Muscle layer of colon (tissue), 2 donors: ENCODE results near the gene SPAST.
A peak's percentile ranks its signal among the peaks of the same experiment; 100 is the strongest.
"Not testable (repeated sequence)": the region's sequence is repeated elsewhere in the genome, so short reads cannot be mapped to it uniquely, and the experiment has no call there.

Experiments
- H3K27ac ChIP-seq: one replicate; pipeline ENCODE4 v1.7.0; 2013; ENCODE audit warnings: low read depth, mild to moderate bottlenecking, low read length, moderate library complexity
- H3K27me3 ChIP-seq, 2 donors: one replicate each; pipeline ENCODE4 v1.7.0; 2013; ENCODE audit warnings: low read length in 2 of 2, mild to moderate bottlenecking in 2 of 2; ENCODE audit not compliant: insufficient read depth in 2 of 2, control insufficient read depth in 1 of 2
- H3K36me3 ChIP-seq: one replicate; pipeline ENCODE4 v1.7.0; 2013; ENCODE audit warnings: mild to moderate bottlenecking, low read length; ENCODE audit not compliant: insufficient read depth
- H3K4me1 ChIP-seq: one replicate; pipeline ENCODE4 v1.7.0; 2013; ENCODE audit warnings: mild to moderate bottlenecking, low read length; ENCODE audit not compliant: insufficient read depth
- H3K4me3 ChIP-seq, 2 donors: one replicate each; pipeline ENCODE4 v1.7.0; 2013; ENCODE audit warnings: low read length in 2 of 2, low read depth in 1 of 2, mild to moderate bottlenecking in 1 of 2, moderate library complexity in 1 of 2
- H3K9ac ChIP-seq: one replicate; pipeline ENCODE4 v1.7.0; 2013; ENCODE audit warnings: low read length
- H3K9me3 ChIP-seq: one replicate; pipeline ENCODE4 v1.7.0; 2013; ENCODE audit warnings: mild to moderate bottlenecking, low read length
- donor health status: abdominal sarcoma.
- donor health status: Adenocarcinoma of cecum.

Gene SPAST

GRCh38 chr2:32063310-32064020 is at the start of gene SPAST:
SPAST (plus strand) TSS chr2:32063556; CDS start chr2:32063832, 276 bp downstream.
- Histone ChIP-seq H3K4me3 (peak within 1 kb of the TSS; percentile 34 to 83), H3K36me3 (no peaks in the 10 kb centered on the region), H3K27me3 (no peaks in the 10 kb centered on the region), H3K9ac (peak within 1 kb of the TSS; percentile 76), H3K27ac (peak within 1 kb of the TSS; percentile 53), H3K4me1 (peaks cover 14% of the 10 kb centered on the region), H3K9me3 (no peaks in the 10 kb centered on the region)

- H3K9me3 ChIP-seq, H3K4me1 ChIP-seq, H3K4me3 ChIP-seq, H3K9ac ChIP-seq, H3K27ac ChIP-seq, H3K27me3 ChIP-seq: not testable (repeated sequence)
- H3K36me3 ChIP-seq: peaks cover 15% of the 10 kb centered on the region
Measured at GRCh38 chr2:32018789-32019482, 44.4 kb upstream of the SPAST start.

- not testable (repeated sequence) for H3K4me3 ChIP-seq, H3K27ac ChIP-seq, H3K27me3 ChIP-seq, H3K9ac ChIP-seq, H3K9me3 ChIP-seq, H3K4me1 ChIP-seq
- peaks cover 11% of the 10 kb centered on the region for H3K36me3 ChIP-seq
Measured at GRCh38 chr2:32034198-32034887, 29.0 kb upstream of the SPAST start.

- Histone ChIP-seq H3K4me3 (peak within 1 kb of the TSS; percentile 82 to 85), H3K27ac (peak within 1 kb of the TSS; percentile 90), H3K9ac (peak within 1 kb of the TSS; percentile 84), H3K36me3 (peaks cover 5% of the 10 kb centered on the region), H3K27me3 (no peaks in the 10 kb centered on the region), H3K4me1 (peaks cover 6% of the 10 kb centered on the region), H3K9me3 (no peaks in the 10 kb centered on the region)
Measured at GRCh38 chr2:32039447-32040219, 23.7 kb upstream of the SPAST start, which contains the start of gene DPY30. DPY30 (minus strand) TSS chr2:32039805; CDS start chr2:32039456, 349 bp downstream.

GRCh38 chr2:32043561-32043960 is 19.8 kb upstream of the SPAST start:
- Histone ChIP-seq H3K27me3 (no peaks in the 10 kb centered on the region), H3K9ac (no peak overlapping the region), H3K9me3 (no peaks in the 10 kb centered on the region), H3K4me3 (no peak overlapping the region), H3K27ac (no peak overlapping the region), H3K36me3 (no peaks in the 10 kb centered on the region), H3K4me1 (peaks cover 6% of the 10 kb centered on the region)

- Histone ChIP-seq H3K9me3 (no peaks in the 10 kb centered on the region), H3K4me3 (no peak overlapping the region), H3K4me1 (no peaks in the 10 kb centered on the region), H3K9ac (no peak overlapping the region), H3K36me3 (no peaks in the 10 kb centered on the region), H3K27me3 (no peaks in the 10 kb centered on the region), H3K27ac (no peak overlapping the region)
Measured at GRCh38 chr2:32051836-32052439, 11.4 kb upstream of the SPAST start.

GRCh38 chr2:32054583-32054982 is 8.8 kb upstream of the SPAST start:
- H3K9ac ChIP-seq, H3K27me3 ChIP-seq, H3K27ac ChIP-seq, H3K4me3 ChIP-seq, H3K36me3 ChIP-seq, H3K4me1 ChIP-seq, H3K9me3 ChIP-seq: not testable (repeated sequence)

- Histone ChIP-seq H3K9me3 (no peaks in the 10 kb centered on the region), H3K4me1 (peaks cover 4% of the 10 kb centered on the region), H3K4me3 (no peak overlapping the region), H3K36me3 (no peaks in the 10 kb centered on the region), H3K9ac (no peak overlapping the region), H3K27me3 (no peaks in the 10 kb centered on the region), H3K27ac (no peak overlapping the region)
Measured at GRCh38 chr2:32058130-32058529, 5.2 kb upstream of the SPAST start.

- no peak overlapping the region for H3K4me3 ChIP-seq
- H3K27me3 ChIP-seq: no peaks in the 10 kb centered on the region
- no peak overlapping the region for H3K9ac ChIP-seq
- H3K4me1 ChIP-seq: peaks cover 13% of the 10 kb centered on the region
- no peaks in the 10 kb centered on the region for H3K9me3 ChIP-seq
- no peaks in the 10 kb centered on the region for H3K36me3 ChIP-seq
- H3K27ac ChIP-seq: no peak overlapping the region
Measured at GRCh38 chr2:32060266-32060665, 3.1 kb upstream of the SPAST start.

GRCh38 chr2:32061430-32061829 is 1.9 kb upstream of the SPAST start:
- no peaks in the 10 kb centered on the region for H3K36me3 ChIP-seq
- H3K9me3 ChIP-seq: no peaks in the 10 kb centered on the region
- no peak overlapping the region for H3K9ac ChIP-seq
- H3K27ac ChIP-seq: no peak overlapping the region
- H3K4me1 ChIP-seq: peaks cover 14% of the 10 kb centered on the region
- H3K4me3 ChIP-seq: no peak overlapping the region
- no peaks in the 10 kb centered on the region for H3K27me3 ChIP-seq
